Stimulated activated CD8-positive, alpha-beta memory T cell treated with anti-CD3 and anti-CD28 coated beads, Interleukin-12 subunit alpha, Interleukin-12 subunit beta, amount 100 ng/mL, for 4 hours (primary cell): ENCODE results near the gene DCHS2.

ENCODE experiments used
- DNase-seq: peaks from one replicate; pipeline ENCODE4 v3.0.0-alpha.2; 2020; ENCODE audit warnings: low read depth

DCHS2 gene

DNA sequence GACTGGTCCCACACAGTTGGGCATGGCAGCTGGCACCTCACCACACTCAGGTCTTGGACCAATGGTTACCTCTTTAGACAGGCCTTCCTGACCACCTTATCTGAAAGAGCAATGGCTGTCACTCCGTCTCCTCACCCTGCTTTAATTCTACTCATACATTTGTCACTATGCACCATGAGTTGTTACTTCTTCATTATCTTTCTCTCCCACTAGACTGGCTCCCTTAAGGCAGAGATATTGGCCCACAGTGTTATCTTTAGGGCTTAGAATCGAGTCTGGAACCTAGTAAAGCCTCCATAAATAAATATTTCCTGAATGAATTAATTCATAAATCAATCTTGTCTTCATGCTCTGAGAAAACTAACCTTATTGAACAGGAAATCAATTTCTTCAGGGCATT, 46.6 kb downstream of the DCHS2 start:
- DNase-seq, result no peak

- DNase-seq, result no peak
Observed at GRCh38 chr4:154441982-154442381, 49.6 kb downstream of the DCHS2 start.

DNA sequence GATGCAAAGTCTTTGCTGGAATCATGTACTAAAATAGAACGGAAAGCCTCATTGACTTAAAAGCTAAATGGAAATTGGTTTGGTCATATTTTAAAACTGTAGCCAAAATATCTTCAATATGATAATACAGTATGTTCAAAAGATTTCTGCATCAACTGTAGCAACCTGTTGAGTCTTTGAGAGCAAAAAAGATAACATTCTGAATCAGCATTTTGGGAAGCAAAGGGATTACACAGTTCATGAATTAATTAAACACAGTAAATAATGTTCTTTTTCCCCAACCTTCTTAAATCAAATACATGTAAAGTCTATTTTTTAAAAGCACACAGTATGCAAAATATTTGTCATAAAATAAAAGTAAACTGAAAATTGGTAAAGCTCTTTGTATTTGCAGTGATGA, 50.5 kb downstream of the DCHS2 start:
- no peak for DNase-seq

DNA sequence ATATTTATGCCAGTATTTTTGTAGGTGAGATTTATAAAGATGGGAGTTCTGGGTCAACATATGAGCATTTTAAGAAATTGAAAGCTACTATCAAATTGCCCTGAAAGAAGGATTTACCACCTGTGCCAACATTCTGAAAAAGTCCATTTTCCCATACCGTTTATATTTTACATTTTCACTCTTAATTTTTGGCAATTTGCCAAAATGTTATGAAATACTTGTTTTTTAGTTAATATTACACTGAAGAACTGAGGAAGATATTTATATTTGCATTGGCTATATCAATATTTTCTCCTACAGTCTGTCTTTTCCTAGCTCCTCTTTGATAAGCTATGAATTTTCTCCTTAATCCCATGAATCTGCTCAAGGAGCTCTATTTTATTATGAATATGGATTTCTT, 52.4 kb downstream of the DCHS2 start:
- DNase-seq, result no peak

- DNase-seq, result no peak
Observed at GRCh38 chr4:154435895-154436294, 55.7 kb downstream of the DCHS2 start.

DNA sequence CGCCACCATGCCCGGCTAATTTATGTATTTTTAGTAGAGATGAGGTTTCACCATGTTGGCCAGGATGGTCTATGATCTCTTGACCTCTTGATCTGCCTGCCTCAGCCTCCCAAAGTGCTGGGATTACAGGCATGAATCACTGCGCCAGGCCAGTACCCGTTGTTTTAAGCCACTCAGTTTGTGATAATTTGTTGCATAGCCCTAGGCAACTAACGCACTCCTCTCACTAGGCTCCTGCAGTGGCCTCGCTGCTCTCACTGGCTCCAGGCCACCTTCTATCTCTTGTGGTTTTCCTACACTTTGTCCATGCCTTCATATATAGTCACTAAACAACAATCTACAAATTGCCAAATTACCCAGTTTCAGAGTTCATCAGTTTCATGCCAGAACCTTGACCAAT, 58.1 kb downstream of the DCHS2 start:
- DNase-seq, result no peak

GRCh38 chr4:154429176-154429575, 62.4 kb downstream of the DCHS2 start:
- no peak for DNase-seq

DNA sequence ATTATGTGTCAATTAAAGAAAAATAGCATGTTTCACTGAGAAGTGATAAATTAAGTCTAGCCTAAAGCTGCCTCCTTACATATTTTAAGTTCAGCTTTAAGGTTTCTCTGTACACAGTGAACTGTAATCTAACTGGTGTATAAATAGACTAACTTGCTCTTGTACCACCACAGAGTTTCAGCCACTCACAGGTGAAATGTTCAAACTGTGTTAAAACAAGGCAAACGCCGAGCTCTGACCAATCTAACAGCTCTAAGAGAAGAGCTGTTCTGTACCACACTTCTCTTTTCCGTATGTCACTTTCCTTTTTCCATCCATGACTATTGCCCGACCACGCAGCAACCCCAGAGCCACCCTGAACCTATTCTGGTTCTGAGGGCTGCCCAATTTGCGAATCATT, 64.5 kb downstream of the DCHS2 start:
- no peak for DNase-seq

GRCh38 chr4:154425514-154425913, 66.1 kb downstream of the DCHS2 start:
- no peak for DNase-seq

- no peak for DNase-seq
Observed at GRCh38 chr4:154424810-154425484, 66.7 kb downstream of the DCHS2 start.

DNA sequence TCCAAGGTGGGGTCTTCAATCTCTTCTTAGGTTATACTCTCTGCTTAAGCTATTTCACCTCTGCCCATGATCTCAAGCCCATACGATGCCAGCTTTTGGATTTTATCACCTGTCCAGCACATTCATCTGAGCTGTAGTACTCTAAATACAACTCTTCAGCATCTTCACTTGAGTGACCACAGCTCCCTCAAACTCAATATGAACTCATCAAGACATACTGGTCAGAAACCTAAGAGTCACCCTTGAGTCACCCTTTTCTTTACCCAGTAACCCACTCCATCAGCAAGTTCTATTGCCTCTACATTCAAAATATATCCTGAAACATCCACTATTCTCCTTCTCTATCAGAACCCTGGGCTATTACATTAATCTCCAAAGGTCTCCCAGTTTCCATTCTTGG, 69.4 kb downstream of the DCHS2 start:
- no peak for DNase-seq

DNA sequence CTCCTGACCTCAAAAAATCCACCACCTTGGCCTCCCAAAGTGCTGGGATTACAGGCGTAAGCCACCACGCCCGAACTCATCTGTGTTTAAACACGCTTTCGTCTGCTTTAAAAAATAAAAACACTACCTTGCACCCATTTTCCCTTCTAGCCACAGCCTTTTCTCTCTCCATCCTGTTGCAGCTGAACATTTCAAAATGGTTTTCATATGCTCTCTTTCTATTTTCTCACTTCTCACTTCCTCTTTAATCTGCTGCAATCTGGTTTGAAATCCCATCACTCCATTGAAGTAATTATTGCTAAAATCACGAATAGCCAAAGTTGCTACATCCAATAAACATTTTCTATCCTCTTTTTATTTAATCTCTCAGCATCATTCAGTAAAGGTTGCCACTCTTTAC, 70.0 kb downstream of the DCHS2 start:
- DNase-seq, result no peak

GRCh38 chr4:154417373-154417673, 74.3 kb downstream of the DCHS2 start:
- no peak for DNase-seq

DNA sequence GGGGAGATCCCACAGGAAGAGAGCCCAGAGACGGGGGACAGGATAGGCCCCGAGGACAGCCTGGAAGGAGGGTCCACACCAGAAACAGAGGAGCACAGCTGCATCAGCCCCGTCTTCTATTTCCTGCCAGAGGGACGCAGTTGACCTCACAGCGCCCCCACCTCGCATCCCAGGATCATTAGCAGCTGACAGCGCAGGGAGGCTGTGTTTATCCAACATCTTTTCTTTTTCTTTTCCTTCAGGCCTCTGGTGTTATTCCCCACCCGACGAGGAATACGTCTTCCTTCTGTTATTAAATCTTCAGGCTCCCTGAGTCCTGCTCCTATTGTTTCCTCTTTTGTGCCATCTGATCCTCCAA, 75.4 kb downstream of the DCHS2 start:
- no peak for DNase-seq

GRCh38 chr4:154415313-154415712, 76.3 kb downstream of the DCHS2 start:
- no peak for DNase-seq

DNA sequence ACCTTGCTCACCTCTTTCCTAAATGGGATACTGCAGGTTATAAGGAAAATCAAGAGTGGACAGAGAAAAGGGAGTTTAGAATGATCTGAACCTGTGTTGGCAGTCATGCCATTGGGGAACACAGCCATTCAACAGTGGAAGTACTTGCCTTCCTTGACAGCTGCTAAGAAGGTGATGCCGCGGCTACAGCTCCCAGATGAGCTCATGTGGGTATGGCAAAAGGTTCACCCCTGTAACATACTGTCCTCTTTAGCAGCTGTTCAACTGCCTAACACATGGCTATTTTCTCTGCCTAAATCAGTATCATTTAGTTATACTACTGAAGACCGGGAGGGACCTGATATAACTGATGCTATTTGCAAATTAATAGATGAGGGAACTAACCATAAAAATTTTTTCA, 76.8 kb downstream of the DCHS2 start:
- DNase-seq, result no peak

- no peak for DNase-seq
Observed at GRCh38 chr4:154414371-154414770, 77.2 kb downstream of the DCHS2 start.

GRCh38 chr4:154407443-154407842, 84.2 kb downstream of the DCHS2 start:
- DNase-seq, result no peak

- DNase-seq, result no peak
Observed at GRCh38 chr4:154406018-154406795, 85.4 kb downstream of the DCHS2 start.

- no peak for DNase-seq
Observed at GRCh38 chr4:154399259-154399974, 92.2 kb downstream of the DCHS2 start.

DNA sequence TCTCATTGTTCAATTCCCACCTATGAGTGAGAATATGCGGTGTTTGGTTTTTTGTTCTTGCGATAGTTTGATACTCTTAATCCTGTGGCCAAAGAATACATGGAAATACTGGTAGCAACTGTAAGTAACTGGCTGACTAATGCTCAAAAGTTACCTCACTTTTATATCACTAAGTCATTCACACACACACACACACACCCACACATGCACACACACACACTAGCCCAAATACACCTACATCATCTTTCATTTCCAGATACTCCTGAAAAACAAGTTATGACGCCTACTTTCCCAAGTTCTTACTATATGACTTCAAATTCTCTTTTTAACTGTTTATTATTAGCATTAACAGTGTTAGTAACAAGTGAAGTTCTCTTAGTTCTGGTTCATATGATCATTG, 101.3 kb downstream of the DCHS2 start:
- DNase-seq, result no peak

DNA sequence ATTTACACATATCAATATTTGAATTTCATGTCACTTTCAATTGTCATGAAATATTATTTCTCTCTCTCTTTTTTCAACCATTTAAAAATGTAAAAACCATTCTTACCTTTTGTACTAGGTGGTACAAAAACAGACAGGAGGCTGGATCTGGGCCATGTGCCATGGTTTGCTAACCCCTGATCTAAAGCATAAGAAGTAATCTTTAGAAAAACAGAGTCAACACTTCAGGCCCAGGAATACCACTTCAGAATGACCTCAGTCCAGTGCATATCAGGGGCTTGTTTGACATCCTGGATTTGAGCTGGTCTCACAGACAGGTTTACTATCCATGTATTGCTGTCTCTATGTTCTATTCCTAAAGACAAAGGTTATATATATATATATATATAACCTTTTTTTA, 102.5 kb downstream of the DCHS2 start:
- DNase-seq, result no peak

DNA sequence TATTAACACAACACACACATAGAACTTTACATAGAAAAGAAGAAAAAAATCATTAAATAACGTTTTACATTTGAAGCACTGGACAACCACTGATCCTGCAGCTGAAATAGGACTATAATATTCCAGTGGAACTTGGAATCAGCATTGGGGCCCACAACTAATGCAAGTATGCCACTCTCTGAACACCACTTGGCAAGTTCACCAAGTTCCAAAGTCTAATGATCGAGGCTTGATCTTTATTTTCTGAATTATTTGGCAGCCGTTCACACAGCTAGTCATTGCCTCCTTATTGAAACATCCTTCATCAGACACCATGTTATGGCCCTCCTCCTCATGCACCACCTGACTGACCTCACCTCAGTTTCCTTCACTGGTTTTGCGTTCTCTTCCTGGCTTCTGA, 107.6 kb downstream of the DCHS2 start:
- DNase-seq, result no peak

GRCh38 chr4:154376486-154376885, 115.1 kb downstream of the DCHS2 start:
- DNase-seq, result no peak
